HG02759 (cell line): ENCODE results near the gene TMEM82.

Experiments used
- ATAC-seq: cut with Tn5 transposase; IDR thresholded peaks from one replicate; pipeline ENCODE4 v1.9.1; 2021; ENCODE audit warnings: mild to moderate bottlenecking, moderate library complexity; ENCODE audit not compliant: unreplicated experiment

TMEM82 gene

DNA sequence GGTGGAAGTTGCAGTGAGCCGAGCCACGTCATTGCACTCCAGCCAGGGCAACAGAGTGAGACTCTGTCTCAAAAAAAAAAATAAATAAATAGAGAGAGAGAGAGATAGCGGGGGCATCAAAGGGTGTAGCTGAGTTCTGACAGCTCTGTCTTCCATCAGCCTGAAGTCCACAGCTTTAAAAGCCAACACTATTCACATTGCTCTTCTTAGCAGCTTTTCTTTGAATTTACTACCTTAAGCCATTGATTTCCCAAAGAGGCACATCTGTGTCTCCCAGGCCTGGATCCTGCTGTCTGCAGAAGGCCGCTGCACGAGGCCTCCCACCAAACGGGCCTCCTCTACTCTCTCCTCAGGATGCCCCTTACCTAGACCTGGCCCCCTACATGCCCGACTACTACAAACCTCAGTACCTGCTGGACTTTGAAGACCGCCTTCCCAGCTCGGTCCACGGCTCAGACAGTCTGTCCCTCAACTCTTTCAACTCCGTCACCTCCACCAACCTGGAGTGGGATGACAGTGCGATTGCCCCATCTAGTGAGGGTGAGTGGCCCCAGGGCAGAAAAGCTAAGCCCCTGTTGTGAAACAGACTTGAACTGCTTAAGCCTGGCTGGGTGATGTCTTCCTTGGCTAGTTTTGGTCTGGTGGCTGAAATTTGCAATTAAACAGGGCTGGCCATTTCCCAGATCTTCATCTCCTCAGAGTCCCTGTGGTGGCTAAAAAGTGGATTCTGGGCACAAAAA lies 22.7 kb upstream of the TMEM82 start:
- ATAC-seq = no peak

- ATAC-seq = no peak
These were observed 21.4 kb upstream of the TMEM82 start for GRCh38 chr1:15720861-15721260.

- ATAC-seq = no peak
These were observed 19.9 kb upstream of the TMEM82 start for GRCh38 chr1:15722411-15722810.

DNA sequence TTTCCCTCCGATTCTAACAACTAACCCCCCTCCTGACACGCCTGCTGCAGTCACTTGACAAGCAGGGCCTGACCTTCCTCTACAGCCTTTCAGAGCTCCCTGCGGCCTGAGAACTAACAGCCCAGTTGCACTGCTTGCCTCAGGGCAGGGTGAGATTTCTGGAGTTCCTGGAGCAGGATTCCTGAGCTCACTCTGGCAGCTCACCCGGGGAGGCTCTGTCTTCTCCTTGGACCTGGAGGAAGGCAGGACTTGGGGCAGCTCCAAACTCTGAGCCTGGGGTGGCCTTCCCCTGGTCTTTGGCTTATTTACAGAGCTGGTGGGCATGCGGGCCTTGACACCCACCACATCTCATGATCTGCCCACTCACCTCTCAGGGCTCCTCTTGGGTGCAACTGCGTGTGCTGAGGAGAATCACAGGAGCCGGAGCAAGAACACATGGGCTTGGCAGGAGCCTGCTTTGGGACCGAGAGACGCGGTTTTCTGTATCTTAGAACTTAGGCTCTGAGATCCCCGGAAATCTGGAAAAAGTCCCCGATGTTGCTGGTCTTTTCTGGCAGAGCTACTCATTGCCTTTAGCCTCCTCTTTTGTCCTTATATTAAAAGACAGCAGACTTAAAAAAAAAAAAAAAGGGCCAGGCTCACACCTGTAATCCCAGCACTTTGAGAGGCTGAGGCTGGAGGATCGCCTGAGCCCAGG lies 19.3 kb upstream of the TMEM82 start:
- no peak for ATAC-seq

DNA sequence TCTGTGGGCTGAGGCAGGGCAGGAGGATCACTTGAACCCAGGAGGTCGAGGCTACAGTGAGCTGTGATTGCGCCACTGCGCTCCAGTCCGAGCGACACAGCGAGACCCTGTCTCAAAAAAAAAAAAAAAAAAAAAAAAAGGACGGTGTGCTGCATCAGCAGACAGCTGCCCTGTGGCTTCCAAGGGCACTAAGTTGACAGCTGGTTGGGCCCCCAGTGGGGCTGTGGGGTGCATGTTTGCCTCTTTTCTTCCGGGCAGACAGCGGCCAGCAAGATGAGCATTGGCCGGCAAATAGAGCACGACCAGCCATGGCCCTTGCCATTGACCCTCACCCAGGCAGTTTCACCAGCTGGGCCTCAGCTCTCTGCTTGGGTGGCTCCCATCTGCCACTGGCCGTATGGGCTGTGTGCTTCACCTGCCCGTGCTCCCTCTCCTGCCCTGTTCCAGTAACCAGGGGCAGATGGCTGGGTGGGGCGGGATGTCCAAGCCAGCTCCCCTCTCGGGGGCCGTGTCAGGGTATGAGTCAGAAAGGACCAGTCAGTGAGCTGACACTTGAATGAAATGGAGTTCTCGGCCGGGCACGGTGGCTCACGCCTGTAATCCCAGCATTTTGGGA lies 18.6 kb upstream of the TMEM82 start:
- no peak for ATAC-seq

DNA sequence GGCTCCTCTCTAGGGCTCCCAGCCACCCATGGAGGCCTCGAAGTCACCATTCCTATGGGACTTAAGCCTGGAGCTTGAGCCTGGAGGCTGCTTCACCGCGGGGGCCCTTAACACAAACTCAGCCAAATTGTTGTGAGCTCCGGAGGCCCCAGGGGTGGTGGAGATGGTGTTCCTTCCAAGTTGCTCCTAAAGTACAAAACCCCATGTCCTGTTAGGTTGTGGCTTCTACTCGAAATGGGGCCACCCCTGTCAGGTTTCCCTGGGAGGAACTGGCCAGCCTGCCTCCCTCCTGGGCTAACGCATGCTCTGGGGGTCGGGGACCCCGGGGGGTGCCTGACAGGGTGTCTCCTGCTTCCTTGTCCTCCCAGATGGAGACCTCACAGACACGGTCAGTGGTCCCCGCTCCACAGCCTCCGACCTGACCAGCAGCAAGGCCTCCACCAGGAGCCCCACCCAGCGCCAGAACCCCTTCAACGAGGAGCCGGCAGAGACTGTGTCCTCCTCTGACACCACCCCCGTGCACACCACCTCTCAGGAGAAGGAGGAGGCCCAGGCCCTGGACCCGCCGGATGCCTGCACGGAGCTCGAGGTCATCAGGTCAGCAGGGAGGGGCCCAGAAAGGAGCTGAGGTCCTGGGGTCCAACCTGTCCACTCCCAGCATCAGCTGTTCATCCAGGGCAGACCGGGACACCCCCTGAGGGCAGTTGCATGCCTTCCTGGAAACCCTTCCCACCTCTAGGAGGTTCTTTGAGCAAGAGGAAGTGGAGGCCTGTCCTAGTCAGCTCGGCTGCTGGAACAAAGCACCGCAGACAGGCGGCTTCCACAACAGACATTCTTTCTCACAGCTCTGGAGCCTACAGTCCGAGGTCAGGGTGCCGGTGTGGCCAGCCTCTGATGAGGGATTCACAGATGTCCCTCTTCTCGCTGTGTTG lies 17.1 kb upstream of the TMEM82 start:
- ATAC-seq = no peak

DNA sequence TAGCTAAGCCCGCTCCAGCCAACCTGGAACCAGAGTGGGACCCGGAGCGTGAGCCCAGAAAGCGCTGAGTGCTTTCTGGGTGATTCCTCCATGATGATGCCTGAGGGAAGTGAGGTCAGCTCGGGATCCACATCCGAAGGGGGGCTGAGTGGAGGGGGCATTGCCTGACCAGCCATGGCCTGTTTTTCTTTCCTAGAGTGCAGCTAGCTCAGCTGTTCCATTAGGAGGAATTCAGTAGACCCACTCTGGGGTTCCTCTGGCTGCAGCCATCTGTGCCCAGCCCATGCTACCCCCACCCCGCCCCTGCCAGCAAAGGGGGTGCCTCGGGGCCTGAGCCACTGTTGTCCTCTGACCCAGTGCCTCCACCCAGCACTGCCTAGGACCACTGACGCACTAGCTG lies 15.8 kb upstream of the TMEM82 start:
- ATAC-seq = no peak

DNA sequence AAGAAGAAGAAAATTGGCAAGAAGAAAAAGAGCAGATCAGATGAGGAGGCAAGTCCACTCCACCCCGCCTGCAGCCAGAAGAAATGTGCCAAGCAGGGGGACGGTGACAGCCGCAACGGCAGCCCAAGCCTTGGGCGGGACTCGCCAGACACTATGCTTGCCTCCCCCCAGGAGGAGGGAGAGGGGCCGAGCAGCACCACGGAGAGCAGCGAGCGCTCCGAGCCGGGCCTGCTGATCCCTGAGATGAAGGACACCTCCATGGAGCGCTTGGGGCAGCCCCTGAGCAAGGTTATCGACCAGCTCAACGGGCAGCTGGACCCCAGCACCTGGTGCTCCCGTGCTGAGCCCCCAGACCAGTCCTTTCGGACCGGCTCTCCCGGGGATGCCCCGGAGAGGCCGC lies 15.3 kb upstream of the TMEM82 start:
- no peak for ATAC-seq

DNA sequence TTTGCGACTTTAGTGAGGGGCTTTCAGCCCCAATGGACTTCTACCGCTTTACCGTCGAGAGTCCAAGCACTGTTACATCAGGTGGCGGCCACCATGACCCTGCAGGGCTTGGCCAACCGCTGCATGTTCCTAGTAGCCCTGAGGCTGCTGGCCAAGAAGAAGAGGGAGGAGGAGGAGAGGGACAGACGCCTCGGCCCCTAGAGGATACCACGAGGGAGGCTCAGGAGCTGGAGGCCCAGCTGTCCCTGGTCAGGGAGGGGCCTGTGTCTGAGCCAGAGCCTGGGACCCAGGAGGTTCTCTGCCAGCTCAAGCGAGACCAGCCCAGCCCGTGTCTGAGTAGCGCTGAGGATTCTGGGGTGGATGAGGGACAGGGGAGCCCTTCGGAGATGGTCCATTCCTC lies 14.9 kb upstream of the TMEM82 start:
- ATAC-seq = no peak

GRCh38 chr1:15727866-15728534 lies 14.3 kb upstream of the TMEM82 start:
- ATAC-seq = no peak

DNA sequence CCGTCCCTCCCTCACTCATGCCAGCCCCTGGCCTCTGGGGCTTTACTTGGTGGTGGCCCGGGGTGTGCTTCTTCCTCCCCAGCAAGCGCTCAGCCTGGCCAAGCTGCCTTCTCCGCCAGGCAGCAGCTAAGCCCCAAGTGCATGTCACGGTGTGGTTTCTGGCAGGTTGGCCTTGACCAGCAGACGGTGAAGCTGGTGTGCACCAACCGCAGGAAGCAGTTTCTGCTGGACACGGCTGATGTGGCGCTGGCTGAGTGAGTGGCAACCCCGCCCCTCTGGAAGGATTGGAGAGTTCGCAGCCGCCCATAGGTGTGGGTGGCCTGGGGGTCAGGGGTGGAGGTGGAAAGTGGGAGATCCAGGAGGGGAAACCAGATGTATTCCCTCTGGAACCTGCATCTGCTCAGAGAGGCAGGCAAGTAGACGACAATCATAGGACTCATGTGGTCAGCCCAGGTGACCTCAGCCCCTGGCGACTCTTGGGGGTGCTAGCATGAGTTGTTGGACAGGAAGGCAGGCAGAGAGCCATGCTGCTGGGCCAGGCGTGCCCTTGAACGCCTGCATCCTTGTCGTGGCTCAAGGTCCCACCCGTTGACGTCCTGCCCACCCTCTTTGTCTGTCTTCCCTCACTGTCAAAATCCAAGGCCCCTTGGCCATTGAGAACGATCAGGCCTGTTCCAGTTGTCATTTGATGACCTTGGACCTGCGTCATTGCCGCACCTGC lies 13.2 kb upstream of the TMEM82 start:
- ATAC-seq = no peak

GRCh38 chr1:15730423-15730822 lies 11.9 kb upstream of the TMEM82 start:
- ATAC-seq = no peak

GRCh38 chr1:15730936-15731335 lies 11.4 kb upstream of the TMEM82 start:
- ATAC-seq = no peak

- no peak for ATAC-seq
These were observed 10.3 kb upstream of the TMEM82 start for GRCh38 chr1:15731735-15732685.

- no peak for ATAC-seq
These were observed 9.6 kb upstream of the TMEM82 start for GRCh38 chr1:15732686-15733081.

DNA sequence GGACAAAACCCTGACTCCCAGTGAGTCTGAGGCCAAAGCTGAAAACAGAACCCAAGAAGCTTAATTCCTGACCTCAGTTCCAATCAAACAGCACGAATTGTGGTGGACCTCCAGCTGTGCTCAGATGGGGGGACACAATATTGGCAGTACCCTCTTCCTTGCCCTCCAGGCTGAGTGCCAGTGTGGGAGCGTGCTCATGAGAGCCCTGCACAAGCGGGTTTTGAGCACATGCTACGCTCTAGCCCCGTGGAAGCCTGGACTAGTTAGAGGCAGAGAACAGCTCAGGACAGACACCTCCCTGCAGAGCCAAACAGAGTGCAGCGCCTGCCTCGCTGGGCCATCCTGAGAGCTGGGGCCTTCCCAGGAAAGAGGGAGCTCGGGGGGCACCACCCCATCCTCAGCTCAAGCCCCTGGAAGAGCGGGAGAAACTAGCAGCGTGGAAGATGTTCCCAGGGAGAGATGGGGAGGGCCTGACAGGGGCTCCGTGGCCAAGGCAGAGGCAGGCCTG lies 9.0 kb upstream of the TMEM82 start:
- ATAC-seq = no peak

- no peak for ATAC-seq
These were observed 8.5 kb upstream of the TMEM82 start for GRCh38 chr1:15733726-15734226.

DNA sequence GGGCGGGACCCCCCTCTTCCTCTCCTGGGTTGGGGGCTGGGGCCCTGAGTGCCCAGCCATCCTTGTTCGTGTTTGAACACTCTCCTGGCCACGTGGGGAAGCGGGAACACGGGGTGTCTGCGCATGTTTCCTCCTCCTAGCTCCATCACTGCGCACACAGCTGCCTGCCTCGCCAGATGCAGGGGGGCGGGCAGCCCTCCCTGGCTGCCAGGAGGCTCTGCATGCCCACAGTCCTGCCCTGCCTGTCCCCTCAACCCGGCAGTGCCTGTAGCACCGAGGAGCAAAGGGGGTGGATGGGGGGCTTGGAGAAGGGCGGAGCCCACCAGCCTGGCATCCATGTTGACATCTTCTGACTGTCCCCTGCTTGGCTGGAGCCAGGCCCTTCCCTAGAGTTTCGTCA lies 8.0 kb upstream of the TMEM82 start:
- ATAC-seq = no peak
